Measurements from ENCODE around the gene RBFOX1. TPM values are rescaled to one million over a fixed set of nuclear protein-coding genes. Genes with fewer than 3 reads are reported as not detected.

Gene RBFOX1
- total RNA-seq, 1 experiment from 2014 or later: not detected

DNA sequence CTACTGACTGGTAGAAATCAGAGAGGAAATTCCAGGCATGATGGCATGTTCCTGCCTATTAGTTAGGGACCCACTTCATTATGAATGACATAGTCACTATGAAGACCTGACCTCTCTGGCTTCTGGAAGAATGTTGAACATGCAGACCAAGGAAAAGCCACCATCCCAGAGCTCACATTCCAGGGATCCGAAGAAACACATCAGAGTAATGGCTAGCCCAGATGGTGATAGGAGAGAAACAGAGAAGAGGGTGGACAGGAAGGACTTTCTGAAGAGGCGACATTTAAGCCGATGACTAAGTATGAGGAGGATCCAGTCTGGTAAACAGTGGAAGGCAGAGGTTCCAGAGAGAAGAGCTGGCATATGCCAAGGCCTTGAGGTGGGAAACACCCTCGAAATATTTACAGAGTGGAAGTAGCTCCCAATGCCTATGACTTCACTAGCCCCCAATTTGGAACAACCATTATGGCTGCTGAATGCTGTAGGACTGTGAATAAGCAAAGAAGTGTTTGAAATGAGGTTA lies 216.2 kb downstream of the RBFOX1 start:
- H3F3A ChIP-seq (ENCODE audit: low read length, unreplicated experiment): no peaks in the 10 kb centered on the region
- H3K4me1 ChIP-seq (ENCODE audit: insufficient read depth, low read length): no peaks in the 10 kb centered on the region
- no peaks in the 10 kb centered on the region for H3K79me2 ChIP-seq (ENCODE audit: low read length)
- BruUV-seq (replicated peaks): no TSS peak
- CTCF ChIA-PET: no interaction called here
- no peaks in the 10 kb centered on the region for H4K20me1 ChIP-seq (ENCODE audit: low read length)
- intact Hi-C loops (cut with micrococcal nuclease): no loop called here
- no peak for ATAC-seq
- H3K4me2 ChIP-seq (ENCODE audit: low read length): no peak overlapping the region
- TF ChIP-seq EZH2phosphoT487 (IDR thresholded peaks at IDR 0.05; ENCODE audit: borderline replicate concordance, low read length): no peak
- TF ChIP-seq, protein P1, sequence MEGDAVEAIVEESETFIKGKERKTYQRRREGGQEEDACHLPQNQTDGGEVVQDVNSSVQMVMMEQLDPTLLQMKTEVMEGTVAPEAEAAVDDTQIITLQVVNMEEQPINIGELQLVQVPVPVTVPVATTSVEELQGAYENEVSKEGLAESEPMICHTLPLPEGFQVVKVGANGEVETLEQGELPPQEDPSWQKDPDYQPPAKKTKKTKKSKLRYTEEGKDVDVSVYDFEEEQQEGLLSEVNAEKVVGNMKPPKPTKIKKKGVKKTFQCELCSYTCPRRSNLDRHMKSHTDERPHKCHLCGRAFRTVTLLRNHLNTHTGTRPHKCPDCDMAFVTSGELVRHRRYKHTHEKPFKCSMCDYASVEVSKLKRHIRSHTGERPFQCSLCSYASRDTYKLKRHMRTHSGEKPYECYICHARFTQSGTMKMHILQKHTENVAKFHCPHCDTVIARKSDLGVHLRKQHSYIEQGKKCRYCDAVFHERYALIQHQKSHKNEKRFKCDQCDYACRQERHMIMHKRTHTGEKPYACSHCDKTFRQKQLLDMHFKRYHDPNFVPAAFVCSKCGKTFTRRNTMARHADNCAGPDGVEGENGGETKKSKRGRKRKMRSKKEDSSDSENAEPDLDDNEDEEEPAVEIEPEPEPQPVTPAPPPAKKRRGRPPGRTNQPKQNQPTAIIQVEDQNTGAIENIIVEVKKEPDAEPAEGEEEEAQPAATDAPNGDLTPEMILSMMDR (conservative IDR thresholded peaks at IDR 0.05; ENCODE audit: low read depth, low read length): no peak
- TF ChIP-seq EZH2 (IDR thresholded peaks at IDR 0.05; ENCODE audit: low read length, unreplicated experiment): no peak
- no peak overlapping the region for H3K27ac ChIP-seq (ENCODE audit: low read length)
- H3K9ac ChIP-seq (ENCODE audit: low read length): no peak overlapping the region
- DNase-seq: no peak
- H3K27me3 ChIP-seq (ENCODE audit: low read length): no peaks in the 10 kb centered on the region
- POLR2A ChIA-PET (ENCODE audit: unreplicated experiment): no interaction called here
- H3K9me2 ChIP-seq (replicated peaks; ENCODE audit: low read length): no peaks in the 10 kb centered on the region
- no peak overlapping the region for H3K4me3 ChIP-seq (ENCODE audit: low read length)
- no peaks in the 10 kb centered on the region for H3K9me3 ChIP-seq (ENCODE audit: low read length)
- no peaks in the 10 kb centered on the region for H3K36me3 ChIP-seq (ENCODE audit: low read depth, low read length)
- no peak overlapping the region for H2AFZ ChIP-seq (ENCODE audit: low read length)

DNA sequence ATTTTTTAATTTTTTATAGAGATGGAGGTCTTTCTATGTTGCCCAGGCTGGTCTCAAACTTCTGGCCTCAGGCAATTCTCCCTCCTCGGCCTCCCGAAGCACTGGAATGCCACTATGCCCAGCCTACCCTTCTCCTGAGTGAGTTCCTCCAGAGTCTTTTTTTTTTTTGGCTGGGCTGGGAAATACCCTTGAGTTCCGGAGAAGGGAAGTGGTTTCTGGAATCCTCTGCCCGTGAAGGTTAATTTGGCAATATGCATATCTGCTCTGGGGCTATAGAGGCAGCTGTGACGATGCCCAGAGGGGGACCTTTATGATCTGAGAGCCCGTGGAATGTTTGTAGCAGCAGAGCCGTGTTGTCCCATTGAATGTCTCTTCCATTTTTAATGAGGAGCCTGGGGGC lies 217.5 kb downstream of the RBFOX1 start:
- Histone ChIP-seq H3K4me1 (ENCODE audit: insufficient read depth, low read length) (no peaks in the 10 kb centered on the region), H3K4me2 (ENCODE audit: low read length) (no peak overlapping the region), H3K9me2 (replicated peaks; ENCODE audit: low read length) (no peaks in the 10 kb centered on the region), H3K36me3 (ENCODE audit: low read depth, low read length) (no peaks in the 10 kb centered on the region), H3K79me2 (ENCODE audit: low read length) (no peaks in the 10 kb centered on the region), H3K4me3 (ENCODE audit: low read length) (no peak overlapping the region), H3K27me3 (ENCODE audit: low read length) (no peaks in the 10 kb centered on the region), H2AFZ (ENCODE audit: low read length) (no peak overlapping the region), H3K9me3 (ENCODE audit: low read length) (no peaks in the 10 kb centered on the region), H3K27ac (ENCODE audit: low read length) (no peak overlapping the region), H3F3A (ENCODE audit: low read length, unreplicated experiment) (no peaks in the 10 kb centered on the region), H4K20me1 (ENCODE audit: low read length) (no peaks in the 10 kb centered on the region), H3K9ac (ENCODE audit: low read length) (no peak overlapping the region)
- DNase-seq: no peak
- intact Hi-C loops (cut with micrococcal nuclease): no loop called here
- no TSS peak for BruUV-seq (replicated peaks)
- ATAC-seq: no peak
- TF ChIP-seq, protein P1 (conservative IDR thresholded peaks at IDR 0.05; ENCODE audit: low read depth, low read length): no peak
- TF ChIP-seq EZH2phosphoT487 (IDR thresholded peaks at IDR 0.05; ENCODE audit: borderline replicate concordance, low read length) (no peak), EZH2 (IDR thresholded peaks at IDR 0.05; ENCODE audit: low read length, unreplicated experiment) (no peak)
- CTCF ChIA-PET: no interaction called here
- POLR2A ChIA-PET (ENCODE audit: unreplicated experiment): no interaction called here

DNA sequence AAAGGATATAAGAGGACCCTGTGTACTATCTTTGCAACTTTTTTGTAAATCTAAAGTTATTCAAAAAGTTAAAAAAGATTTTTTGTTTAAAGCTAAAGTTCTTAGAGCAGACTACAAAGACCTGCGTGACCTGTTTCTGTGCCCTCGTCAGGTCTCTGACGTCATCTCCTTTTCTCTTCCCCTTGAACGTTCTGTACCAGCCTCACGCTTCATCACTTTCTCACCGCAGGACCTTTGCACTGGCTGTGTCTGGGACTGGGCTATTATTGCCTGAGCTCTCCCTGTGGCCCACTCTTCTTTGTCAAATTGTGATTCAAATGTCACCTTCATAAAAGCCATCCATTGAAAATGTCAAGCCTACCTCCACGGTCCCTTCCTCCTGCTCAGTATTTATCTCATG lies 222.8 kb downstream of the RBFOX1 start:
- CTCF ChIA-PET: no interaction called here
- Histone ChIP-seq H3K27ac (ENCODE audit: low read length) (no peak overlapping the region), H3K79me2 (ENCODE audit: low read length) (no peaks in the 10 kb centered on the region), H3K9me2 (replicated peaks; ENCODE audit: low read length) (no peaks in the 10 kb centered on the region), H2AFZ (ENCODE audit: low read length) (no peak overlapping the region), H3K4me3 (ENCODE audit: low read length) (no peak overlapping the region), H3K9ac (ENCODE audit: low read length) (no peak overlapping the region), H3K4me2 (ENCODE audit: low read length) (no peak overlapping the region), H3K4me1 (ENCODE audit: insufficient read depth, low read length) (no peaks in the 10 kb centered on the region), H3F3A (ENCODE audit: low read length, unreplicated experiment) (no peaks in the 10 kb centered on the region), H3K9me3 (ENCODE audit: low read length) (no peaks in the 10 kb centered on the region), H4K20me1 (ENCODE audit: low read length) (no peaks in the 10 kb centered on the region), H3K36me3 (ENCODE audit: low read depth, low read length) (no peaks in the 10 kb centered on the region), H3K27me3 (ENCODE audit: low read length) (no peaks in the 10 kb centered on the region)
- POLR2A ChIA-PET (ENCODE audit: unreplicated experiment): no interaction called here
- no TSS peak for BruUV-seq (replicated peaks)
- TF ChIP-seq, protein P1 (conservative IDR thresholded peaks at IDR 0.05; ENCODE audit: low read depth, low read length): no peak
- TF ChIP-seq EZH2phosphoT487 (IDR thresholded peaks at IDR 0.05; ENCODE audit: borderline replicate concordance, low read length) (no peak), EZH2 (IDR thresholded peaks at IDR 0.05; ENCODE audit: low read length, unreplicated experiment) (no peak)
- intact Hi-C loops (cut with micrococcal nuclease): no loop called here
- no peak for DNase-seq
- no peak for ATAC-seq

All from PC-3 (cell line).